K562 (cell line): ENCODE measurements around the gene PTPN7. TPM values are rescaled to one million over a fixed set of nuclear protein-coding genes. Genes with fewer than 3 reads are reported as not detected.

ENCODE experiments used
- ATAC-seq: fragments of 200-7000 bp; cut with Tn5 transposase; 3 replicates; pipeline ENCODE4 v1.9.1; 2020; ENCODE audit warnings: moderate library complexity
- BruUV-seq: library from RNA; stranded (reverse); fragments of 400-500 nt; replicated peaks from 2 replicates; lab custom pipeline; 2021; lab: Mats Ljungman, UMichigan
- CTCF ChIA-PET: fragments of 300-600 bp; formaldehyde crosslinking; extraction: SDS; loops from one replicate; lab custom pipeline; 2021; ENCODE audit warnings: low intra/inter-chr PET ratio; lab: Yijun Ruan, JAX
- POLR2A ChIA-PET: fragments of 300-600, 350-650 bp; sonication (Branson Sonifier 250); formaldehyde crosslinking; extraction: SDS; loops from one replicate; lab custom pipeline; 2021; ENCODE audit warnings: antibody characterized with exemption, inconsistent platforms; lab: Yijun Ruan, JAX
- DNase-seq, 4 experiments: peaks; one replicate each; pipeline versions ENCODE4 v3.0.0 to v3.0.0-alpha.2; 2011 to 2018; ENCODE audit warnings: low spot score in 3 of 4, mixed read lengths in 3 of 4; ENCODE audit errors: extremely low read depth in 1 of 4
- FAIRE-seq: peaks from 2 replicates; lab custom pipeline; 2011; peaks lifted over from hg19 to GRCh38; lab: Jason Lieb, UNC
- H2AFZ ChIP-seq: 2 replicates; pipeline ENCODE4 v1.6.0; 2011; ENCODE audit warnings: low read depth, low read length, control low read depth, inconsistent platforms
- H3K27ac ChIP-seq: fragments of 200-600 bp; 3 replicates; pipeline ENCODE4 v1.8.0; 2011; ENCODE audit warnings: low read depth, mild to moderate bottlenecking, control low read depth, inconsistent platforms, low read length, moderate library complexity, mixed read lengths; ENCODE audit errors: extremely low read depth
- H3K27me3 ChIP-seq, 2 experiments: fragments of 300-600 bp in 1 of 2; 2 replicates in 1 of 2; 3 replicates in 1 of 2; pipeline versions ENCODE4 v1.6.0 to v1.8.0; 2011; ENCODE audit warnings: inconsistent platforms in 2 of 2, low read length in 2 of 2, mild to moderate bottlenecking in 1 of 2, mixed read lengths in 1 of 2, moderate library complexity in 1 of 2; ENCODE audit not compliant: control insufficient read depth in 2 of 2, insufficient read depth in 2 of 2
- H3K36me3 ChIP-seq: fragments of 300-600 bp; 3 replicates; pipeline ENCODE4 v1.8.0; 2011; ENCODE audit warnings: mild to moderate bottlenecking, low read length, inconsistent platforms; ENCODE audit not compliant: control insufficient read depth, insufficient read depth
- H3K4me1 ChIP-seq, 2 experiments: fragments of 200-600 bp in 1 of 2; replicated peaks in 1 of 2; 2 replicates in 1 of 2; 3 replicates in 1 of 2; pipeline versions ENCODE4 v1.5.1 to v1.8.0; 2011; ENCODE audit warnings: inconsistent platforms in 2 of 2, low read length in 2 of 2, mild to moderate bottlenecking in 1 of 2, mixed read lengths in 1 of 2, moderate library complexity in 1 of 2; ENCODE audit not compliant: control insufficient read depth in 2 of 2, insufficient read depth in 2 of 2
- H3K4me2 ChIP-seq: 2 replicates; pipeline ENCODE4 v1.6.1; 2011; ENCODE audit warnings: low read length, control low read depth, inconsistent platforms, mixed read lengths; ENCODE audit not compliant: insufficient read depth
- H3K4me3 ChIP-seq: fragments of 200-600 bp; sonication (generic), shearing (Covaris generic); 2 replicates; pipeline ENCODE4 v1.5.1; 2016; ENCODE audit warnings: control low read depth, inconsistent platforms
- H3K79me2 ChIP-seq: fragments of 200-600 bp; 3 replicates; pipeline ENCODE4 v1.8.0; 2011; ENCODE audit warnings: low read length, inconsistent platforms; ENCODE audit not compliant: control insufficient read depth, insufficient read depth
- H3K9ac ChIP-seq, 2 experiments: 2 replicates each; pipeline versions ENCODE4 v1.6.0 to v1.6.1; 2011; ENCODE audit warnings: low read depth in 2 of 2, low read length in 2 of 2, control low read depth in 1 of 2, inconsistent platforms in 1 of 2, mild to moderate bottlenecking in 1 of 2, mixed read lengths in 1 of 2; ENCODE audit not compliant: insufficient read depth in 1 of 2
- H3K9me1 ChIP-seq: one replicate; pipeline ENCODE4 v1.6.0; 2011; ENCODE audit warnings: inconsistent platforms, mild to moderate bottlenecking, low read length, moderate library complexity; ENCODE audit not compliant: control insufficient read depth, insufficient read depth
- H3K9me3 ChIP-seq: replicated peaks from 2 replicates; pipeline ENCODE4 v1.5.1; 2011; ENCODE audit warnings: low read depth, low read length, inconsistent platforms; ENCODE audit not compliant: control insufficient read depth, insufficient read depth
- H4K20me1 ChIP-seq: replicated peaks from 2 replicates; pipeline ENCODE4 v1.6.1; 2011; ENCODE audit warnings: low read length, inconsistent platforms, mixed read lengths; ENCODE audit not compliant: control insufficient read depth, insufficient read depth
- ARID3B ChIP-seq: fragments of 250-450 bp; sonication (Bioruptor Pico); IDR thresholded peaks from 2 replicates; pipeline ENCODE4 v1.4.0; 2020; ENCODE audit warnings: borderline replicate concordance
- DIDO1 ChIP-seq: fragments of 450-650 bp; IDR thresholded peaks from 2 replicates; pipeline ENCODE4 v1.6.1; 2016; ENCODE audit warnings: low read depth, missing biosample characterization, missing genetic modification characterization
- EZH2 ChIP-seq: IDR thresholded peaks from 2 replicates; pipeline ENCODE4 v1.6.1; 2012; ENCODE audit warnings: low read depth, mild to moderate bottlenecking, inconsistent platforms, low read length, borderline replicate concordance
- FOXP1 ChIP-seq: sonication (generic); formaldehyde crosslinking; IDR thresholded peaks from 2 replicates; pipeline ENCODE4 v1.8.0; 2022; ENCODE audit warnings: mild to moderate bottlenecking, missing genetic modification reagents
- HLTF ChIP-seq: fragments of 450-650 bp; IDR thresholded peaks from 2 replicates; pipeline ENCODE4 v1.6.1; 2016
- KLF6 ChIP-seq: fragments of 250-450 bp; sonication (Bioruptor Pico); IDR thresholded peaks from 2 replicates; pipeline ENCODE4 v1.4.0; 2020; ENCODE audit warnings: mild to moderate bottlenecking, moderate library complexity, borderline replicate concordance
- NCOA1 ChIP-seq: fragments of 450-650 bp; IDR thresholded peaks from 2 replicates; pipeline ENCODE4 v1.6.1; 2016; ENCODE audit warnings: low read depth
- NR3C1 ChIP-seq: sonication (generic); formaldehyde crosslinking; IDR thresholded peaks from 2 replicates; pipeline ENCODE4 v1.8.1; 2022; ENCODE audit warnings: missing genetic modification reagents
- RHOXF2B ChIP-seq: fragments of 250-450 bp; sonication (Bioruptor Pico); conservative IDR thresholded peaks from 2 replicates; pipeline ENCODE4 v1.5.1; 2021
- RNF2 ChIP-seq: sonication (generic); IDR thresholded peaks from 2 replicates; pipeline ENCODE4 v1.6.1; 2016
- TEAD2 ChIP-seq: fragments of 450-650 bp; IDR thresholded peaks from 2 replicates; pipeline ENCODE4 v1.6.1; 2016; ENCODE audit warnings: missing genetic modification characterization, control low read depth, missing compliant biosample characterization
- WHSC1 ChIP-seq: IDR thresholded peaks from one replicate; pipeline ENCODE4 v1.6.1; 2012; ENCODE audit warnings: low read length, control low read depth, inconsistent platforms
- ZNF184 ChIP-seq: sonication (generic); formaldehyde crosslinking; IDR thresholded peaks from 2 replicates; pipeline ENCODE4 v1.5.0; 2020; ENCODE audit warnings: missing genetic modification reagents
- ZNF280A ChIP-seq: fragments of 450-650 bp; IDR thresholded peaks from 2 replicates; pipeline ENCODE4 v1.6.1; 2018; ENCODE audit warnings: mild to moderate bottlenecking, low read depth; ENCODE audit not compliant: partially characterized antibody
- ZNF395 ChIP-seq: fragments of 200-800 bp; sonication (Bioruptor generic); IDR thresholded peaks from 2 replicates; pipeline ENCODE4 v1.6.1; 2017; ENCODE audit warnings: missing genetic modification characterization, missing compliant biosample characterization
- ZNF584 ChIP-seq: fragments of 200-800 bp; sonication (Bioruptor generic); IDR thresholded peaks from 2 replicates; pipeline ENCODE4 v1.6.1; 2016; ENCODE audit warnings: low read depth, mild to moderate bottlenecking, missing genetic modification characterization, missing compliant biosample characterization
- WGBS: fragments of 100-300 bp; shearing (Covaris generic); methylation state at CpG from one replicate; pipeline ENCODE4 v1.1.6; 2016; ENCODE audit warnings: low coverage, mixed read lengths; ENCODE audit not compliant: insufficient coverage; ENCODE audit errors: missing lambda C conversion rate; 5-methylcytosine and 5-hydroxymethylcytosine counted together
- in situ Hi-C: fragments of 300-500 bp; cut with MboI; formaldehyde crosslinking; loops from 4 replicates; pipeline ENCODE4 v1.15.0; 2018; ENCODE audit warnings: inconsistent platforms, mixed read lengths
- intact Hi-C: fragments of 100-400 bp; cut with micrococcal nuclease; formaldehyde crosslinking; loops from 2 replicates; pipeline ENCODE4 v1.14.2; 2022
- polyA plus RNA-seq, 8 experiments: library from polyadenylated mRNA; depleted of rRNA in 4 of 8; stranded (reverse) in 5 of 8; unstranded in 3 of 8; fragments of >200 nt; fragmentation: Nextera tagmentation in 2 of 8; fragmentation: Illumina TruSeq in 1 of 8; extraction: Ambion mirVana in 2 of 8; extraction: Trizol in 1 of 8; gene quantifications; 2 replicates each; pipeline versions ENCODE4 v1.2.1 to v1.2.3, GENCODE V29; 2011 to 2014; ENCODE audit warnings: inconsistent platforms in 1 of 8, missing spikeins in 1 of 8
- total RNA-seq, 7 experiments: library from RNA; depleted of rRNA in 6 of 7; stranded (reverse); fragments of >200 nt in 6 of 7; fragmentation: Illumina TruSeq in 2 of 7; extraction: Trizol in 2 of 7; gene quantifications; 2 replicates each; pipeline versions ENCODE4 v1.2.1 to v1.2.3, GENCODE V29; 2011 to 2021; ENCODE audit warnings: low replicate concordance in 1 of 7

PTPN7 gene
- total and polyA plus RNA-seq, 9 of the 15 experiments (the other 6 are each of a cell fraction or from before 2014, with no cell fraction given): 18.7 to 144 (median 120) TPM

- H3K27ac ChIP-seq: no peak overlapping the region
- intact Hi-C loops (no loop called here), in situ Hi-C loops (no loop called here)
- BruUV-seq: no TSS peak
- ChIA-PET POLR2A (interaction anchor here (0.6 kb wide), 1 partner anchor 11 kb away, joined by 3 read pairs; no protein-coding TSS in a partner anchor), CTCF (no interaction called here)
- H3K9ac ChIP-seq: peak overlapping the region in 1 of 2 experiments; percentile 72; a peak in 2 of 4 replicates
- no peaks in the 10 kb centered on the region for H4K20me1 ChIP-seq
- no peak for DNase-seq
- H3K9me1 ChIP-seq: no peaks in the 10 kb centered on the region
- no peak overlapping the region for H3K4me2 ChIP-seq
- no peak for FAIRE-seq
- peaks cover 40% of the 10 kb centered on the region; the same call in 2 of the 3 replicates for H3K36me3 ChIP-seq
- H3K27me3 ChIP-seq: no peaks in the 10 kb centered on the region
- peaks cover 40 to 62% of the 10 kb centered on the region in 2 experiments for H3K4me1 ChIP-seq
- H3K4me3 ChIP-seq: no peak overlapping the region
- H3K79me2 ChIP-seq: peaks cover 47% of the 10 kb centered on the region
- no peak overlapping the region; the same call in 1 of the 2 replicates for H2AFZ ChIP-seq
- ATAC-seq: no peak
- H3K9me3 ChIP-seq: no peaks in the 10 kb centered on the region
- 87% methylated on average over 16 of the region's 18 CpGs for WGBS
- TF ChIP-seq KLF6 (no peak), WHSC1 (no peak), ARID3B (CRISPR knock-in tag) (no peak), FOXP1 (CRISPR knock-in tag) (no peak), DIDO1 (no peak), ZNF395 (CRISPR knock-in tag) (0 out of 2 replicates have a peak, but pooled peaks have one; percentile 6), RNF2 (no peak), HLTF (no peak), NR3C1 (no peak), TEAD2 (tag) (no peak), RHOXF2B (no peak), ZNF184 (CRISPR knock-in tag) (no peak), EZH2 (no peak), NCOA1 (no peak), ZNF584 (no peak), ZNF280A (no peak)
Measured at GRCh38 chr1:202167708-202168415, 7.5 kb upstream of the PTPN7 start.
